ENCODE data around the gene NEGR1. TPM values are rescaled to one million over a fixed set of nuclear protein-coding genes. Genes with fewer than 3 reads are reported as not detected.

Gene NEGR1
- total RNA-seq, 4 donors from 2014 or later = 4.6 to 5.7 (median 5.0) TPM

- no peaks in the 10 kb centered on the region for H3K4me1 ChIP-seq
- intact Hi-C loops (cut with DNase I; ENCODE audit: low total_unique reads) (no loop called here), in situ Hi-C loops (cut with MboI; ENCODE audit: low sequenced_read_pairs in 4 of 4) (no loop called here)
- no peak overlapping the region for H3K27ac ChIP-seq
- TF ChIP-seq POLR2A (IDR thresholded peaks at IDR 0.05) (no peak), CTCF (IDR thresholded peaks at IDR 0.05 in 4 of 5, conservative IDR thresholded peaks at IDR 0.05 in 1 of 5) (no peak)
- no peaks in the 10 kb centered on the region for H3K9me3 ChIP-seq
- ATAC-seq (no peak), DNase-seq (no peak)
- no peaks in the 10 kb centered on the region for H3K27me3 ChIP-seq
- H3K4me3 ChIP-seq = no peak overlapping the region
- no peaks in the 10 kb centered on the region for H3K36me3 ChIP-seq
Measured at GRCh38 chr1:71762514-71763255, 519.7 kb downstream of the NEGR1 start.

- no peak for ATAC-seq
- Histone ChIP-seq H3K36me3 (no peaks in the 10 kb centered on the region), H3K27me3 (no peaks in the 10 kb centered on the region), H3K4me3 (no peak overlapping the region), H3K4me1 (no peaks in the 10 kb centered on the region), H3K27ac (no peak overlapping the region), H3K9me3 (no peaks in the 10 kb centered on the region)
- DNase-seq = no peak
- in situ Hi-C loops (cut with MboI; ENCODE audit: low sequenced_read_pairs in 4 of 4) (no loop called here), intact Hi-C loops (cut with DNase I; ENCODE audit: low total_unique reads) (no loop called here)
- TF ChIP-seq CTCF (IDR thresholded peaks at IDR 0.05 in 4 of 5, conservative IDR thresholded peaks at IDR 0.05 in 1 of 5) = no peak
- no peak for TF ChIP-seq POLR2A (IDR thresholded peaks at IDR 0.05)
Measured at GRCh38 chr1:71755441-71755840, 526.9 kb downstream of the NEGR1 start.

GRCh38 chr1:71753746-71754145, 528.6 kb downstream of the NEGR1 start:
- no peaks in the 10 kb centered on the region for H3K9me3 ChIP-seq
- no peak for TF ChIP-seq POLR2A (IDR thresholded peaks at IDR 0.05)
- TF ChIP-seq CTCF (IDR thresholded peaks at IDR 0.05 in 4 of 5, conservative IDR thresholded peaks at IDR 0.05 in 1 of 5) = no peak
- H3K4me1 ChIP-seq = no peaks in the 10 kb centered on the region
- H3K4me3 ChIP-seq = no peak overlapping the region
- intact Hi-C loops (cut with DNase I; ENCODE audit: low total_unique reads) = no loop called here
- DNase-seq = no peak
- no peak overlapping the region for H3K27ac ChIP-seq
- in situ Hi-C loops (cut with MboI; ENCODE audit: low sequenced_read_pairs in 4 of 4) = no loop called here
- ATAC-seq = no peak
- no peaks in the 10 kb centered on the region for H3K36me3 ChIP-seq
- no peaks in the 10 kb centered on the region for H3K27me3 ChIP-seq

- no peak overlapping the region for H3K27ac ChIP-seq
- intact Hi-C loops (cut with DNase I; ENCODE audit: low total_unique reads) = no loop called here
- no peaks in the 10 kb centered on the region for H3K4me1 ChIP-seq
- no peaks in the 10 kb centered on the region for H3K27me3 ChIP-seq
- in situ Hi-C loops (cut with MboI; ENCODE audit: low sequenced_read_pairs in 4 of 4) = no loop called here
- TF ChIP-seq POLR2A (IDR thresholded peaks at IDR 0.05) = no peak
- no peak for TF ChIP-seq CTCF (IDR thresholded peaks at IDR 0.05 in 4 of 5, conservative IDR thresholded peaks at IDR 0.05 in 1 of 5)
- no peaks in the 10 kb centered on the region for H3K36me3 ChIP-seq
- H3K9me3 ChIP-seq = no peaks in the 10 kb centered on the region
- no peak for ATAC-seq
- H3K4me3 ChIP-seq = no peak overlapping the region
- DNase-seq = no peak
Measured at GRCh38 chr1:71745326-71745725, 537.0 kb downstream of the NEGR1 start.

- ATAC-seq = no peak
- H3K4me3 ChIP-seq = no peak overlapping the region
- no peaks in the 10 kb centered on the region for H3K9me3 ChIP-seq
- H3K4me1 ChIP-seq = no peaks in the 10 kb centered on the region
- no peaks in the 10 kb centered on the region for H3K36me3 ChIP-seq
- TF ChIP-seq POLR2A (IDR thresholded peaks at IDR 0.05) (no peak), CTCF (IDR thresholded peaks at IDR 0.05 in 4 of 5, conservative IDR thresholded peaks at IDR 0.05 in 1 of 5) (no peak)
- in situ Hi-C loops (cut with MboI; ENCODE audit: low sequenced_read_pairs in 4 of 4) (no loop called here), intact Hi-C loops (cut with DNase I; ENCODE audit: low total_unique reads) (no loop called here)
- H3K27ac ChIP-seq = no peak overlapping the region
- no peaks in the 10 kb centered on the region for H3K27me3 ChIP-seq
- DNase-seq = no peak
Measured at GRCh38 chr1:71743862-71744261, 538.5 kb downstream of the NEGR1 start.
